T-helper 1 cell treated with Interleukin-12 subunit alpha and Interleukin-12 subunit beta and Interleukin-4 antibody, amounts not matched to agents 30 ng/mL and 1 ng/mL, for 36 hours (primary cell): ENCODE measurements around the gene RALGDS. TPM values are rescaled to one million over a fixed set of nuclear protein-coding genes. Genes with fewer than 3 reads are reported as not detected.
"Not testable (repeated sequence)": the region's sequence is repeated elsewhere in the genome, so short reads cannot be mapped to it uniquely, and the experiment has no call there.

Experiments used
- intact Hi-C: fragments of 100-400 bp; cut with micrococcal nuclease; formaldehyde crosslinking; loops from one replicate; pipeline ENCODE4 v1.15.1; 2024
- total RNA-seq: library from RNA; stranded (reverse); gene quantifications from 2 replicates; pipeline ENCODE4 v1.2.3, GENCODE V29; 2022

Gene RALGDS
- total RNA-seq, 1 donor from 2014 or later = 128 TPM

DNA sequence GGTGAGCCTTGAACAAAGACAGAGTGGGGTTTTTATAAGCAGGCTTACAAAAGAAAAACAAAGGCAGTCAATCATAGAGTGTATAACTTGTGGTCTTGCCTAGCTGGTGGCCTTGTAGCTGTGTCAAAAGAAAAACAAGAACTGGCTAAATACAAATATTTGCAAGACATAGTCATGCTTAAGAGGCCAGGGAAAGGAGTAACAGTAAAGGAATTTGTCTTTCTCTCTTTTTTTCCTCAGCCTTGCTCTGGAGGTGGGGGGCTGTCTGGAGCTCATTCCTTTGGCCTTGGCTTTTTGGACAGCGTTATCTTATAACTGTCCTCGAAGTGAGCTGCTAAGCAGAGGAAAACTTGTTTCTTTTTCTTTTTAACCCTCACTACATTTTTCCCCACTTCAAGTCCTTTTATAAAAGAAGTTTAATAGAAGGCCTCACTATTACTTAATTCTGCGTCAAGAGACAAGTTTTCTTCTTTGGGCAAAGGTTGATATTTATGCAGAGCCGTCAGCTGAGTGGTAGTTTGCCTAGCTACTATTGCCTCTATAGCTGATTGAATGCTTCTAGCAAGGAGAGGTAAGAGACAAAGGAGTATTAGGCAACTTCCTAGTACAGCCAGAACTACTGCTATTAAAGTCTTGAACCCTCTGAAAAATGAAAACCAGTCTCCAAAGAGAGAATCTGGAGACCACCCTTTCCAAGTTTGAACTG, 45.0 kb downstream of the RALGDS start:
- intact Hi-C loops = no loop called here

DNA sequence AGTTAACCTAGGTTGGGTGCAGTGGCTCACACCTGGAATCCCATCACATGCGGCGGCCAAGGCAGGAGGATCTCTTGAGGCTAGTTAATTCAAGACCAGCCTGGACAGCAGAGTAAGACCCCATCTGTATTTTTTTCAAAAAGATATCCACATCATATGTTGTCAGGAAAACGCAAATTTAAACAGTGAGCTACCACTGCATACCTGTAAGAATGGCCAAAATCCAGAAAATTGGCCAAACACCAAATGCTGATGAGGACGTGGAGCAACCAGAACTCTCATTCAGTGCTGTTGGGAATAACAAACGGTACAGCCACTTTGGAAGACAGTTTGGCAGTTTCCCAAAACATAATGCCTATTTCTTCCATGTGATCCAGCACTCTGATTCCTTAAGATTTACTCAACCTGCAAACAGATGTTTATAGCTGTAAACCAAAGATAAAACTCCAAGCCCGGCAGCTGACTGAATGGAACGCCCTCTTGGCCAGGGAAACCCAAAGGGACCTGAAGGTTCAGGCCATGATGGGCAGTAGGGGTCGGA, 46.9 kb downstream of the RALGDS start:
- intact Hi-C loops = no loop called here

DNA sequence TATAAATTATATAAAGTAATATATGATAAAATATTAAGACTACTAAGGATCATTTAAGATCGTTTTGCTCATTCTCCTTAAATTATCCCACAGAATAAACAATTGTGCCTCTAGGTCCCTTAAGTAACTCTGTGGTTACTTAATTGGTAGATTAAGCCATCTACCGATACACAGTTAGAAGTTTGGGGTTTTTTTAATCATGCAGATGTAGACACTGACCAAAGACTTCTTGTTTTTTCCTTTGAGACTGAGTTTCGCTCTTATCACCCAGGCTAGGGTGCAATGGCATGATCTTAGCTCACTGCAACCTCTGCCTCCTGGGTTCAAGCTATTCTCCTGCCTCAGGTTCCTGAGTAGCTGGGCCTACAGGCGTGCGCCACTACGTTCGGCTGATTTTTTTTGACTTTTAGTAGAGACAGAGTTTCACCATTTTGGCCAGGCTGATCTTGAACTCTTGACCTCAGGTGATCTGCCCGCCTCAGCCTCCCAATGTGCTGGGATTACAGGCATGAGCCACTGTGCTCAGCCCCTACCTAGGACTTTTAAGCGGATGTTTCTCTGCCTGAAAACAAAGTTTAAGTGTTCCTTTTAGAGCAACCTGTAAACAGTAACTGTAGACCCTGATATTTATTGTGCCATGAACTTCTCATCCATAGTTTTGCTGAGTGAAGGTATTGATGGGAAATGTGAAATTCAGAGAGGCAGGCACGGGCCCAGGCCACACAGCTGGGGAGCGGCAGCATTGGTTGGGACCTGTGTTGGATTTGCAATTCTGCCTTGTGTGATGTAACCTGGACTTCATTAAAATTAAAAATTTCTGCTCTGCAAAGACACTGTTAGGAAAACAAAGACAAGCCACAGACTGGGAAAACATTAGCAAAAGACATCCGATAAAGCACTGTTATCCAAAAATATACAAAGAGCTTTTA, 47.7 kb downstream of the RALGDS start:
- intact Hi-C loops = no loop called here

DNA sequence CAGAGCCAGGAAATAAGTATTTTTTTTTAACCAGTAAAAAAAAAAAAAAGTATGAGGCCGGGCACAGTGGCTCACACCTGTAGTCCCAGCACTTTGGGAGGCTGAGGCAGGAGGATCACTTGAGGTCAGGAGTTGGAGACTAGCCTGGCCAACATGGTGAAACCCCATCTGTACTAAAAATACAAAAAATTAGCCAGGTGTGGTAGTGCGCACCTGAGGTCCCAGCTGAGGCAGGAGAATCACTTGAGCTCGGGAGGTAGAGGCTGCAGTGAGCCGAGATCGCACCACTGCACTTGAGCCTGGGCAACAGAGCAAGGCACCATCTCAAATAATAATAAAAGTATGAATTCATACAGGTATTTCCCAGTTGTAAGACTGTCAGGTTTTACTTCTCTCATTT, 48.8 kb downstream of the RALGDS start:
- intact Hi-C loops = not testable (repeated sequence)

DNA sequence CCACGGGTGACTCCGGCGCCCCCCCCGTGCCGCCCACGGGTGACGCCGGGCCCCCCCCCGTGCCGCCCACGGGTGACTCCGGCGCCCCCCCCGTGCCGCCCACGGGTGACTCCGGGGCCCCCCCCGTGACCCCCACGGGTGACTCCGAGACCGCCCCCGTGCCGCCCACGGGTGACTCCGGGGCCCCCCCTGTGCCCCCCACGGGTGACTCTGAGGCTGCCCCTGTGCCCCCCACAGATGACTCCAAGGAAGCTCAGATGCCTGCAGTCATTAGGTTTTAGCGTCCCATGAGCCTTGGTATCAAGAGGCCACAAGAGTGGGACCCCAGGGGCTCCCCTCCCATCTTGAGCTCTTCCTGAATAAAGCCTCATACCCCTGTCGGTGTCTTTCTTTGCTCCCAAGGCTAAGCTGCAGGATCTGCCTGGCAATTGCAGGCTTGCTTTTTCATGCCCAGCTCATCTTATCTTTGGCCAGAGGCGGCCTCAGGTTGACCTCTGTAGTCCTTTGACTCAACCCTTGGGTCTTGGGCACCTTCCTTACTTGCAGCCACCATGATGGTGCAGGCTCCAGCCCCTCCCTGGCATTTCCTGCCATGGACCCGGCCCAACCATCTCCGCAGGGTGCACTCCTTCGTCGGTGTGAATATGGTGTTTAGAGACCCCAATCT, 49.4 kb downstream of the RALGDS start:
- intact Hi-C loops = no loop called here

DNA sequence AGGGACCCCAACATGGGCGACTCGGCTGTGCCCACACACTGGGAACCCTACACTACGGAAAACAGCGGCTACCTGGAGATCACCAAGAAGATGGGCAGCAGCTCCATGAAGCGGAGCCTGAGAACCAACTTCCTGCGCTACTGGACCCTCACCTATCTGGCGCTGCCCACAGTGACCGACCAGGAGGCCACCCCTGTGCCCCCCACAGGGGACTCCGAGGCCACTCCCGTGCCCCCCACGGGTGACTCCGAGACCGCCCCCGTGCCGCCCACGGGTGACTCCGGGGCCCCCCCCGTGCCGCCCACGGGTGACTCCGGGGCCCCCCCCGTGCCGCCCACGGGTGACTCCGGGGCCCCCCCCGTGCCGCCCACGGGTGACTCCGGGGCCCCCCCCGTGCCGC, 50.1 kb downstream of the RALGDS start:
- intact Hi-C loops = not testable (repeated sequence)

DNA sequence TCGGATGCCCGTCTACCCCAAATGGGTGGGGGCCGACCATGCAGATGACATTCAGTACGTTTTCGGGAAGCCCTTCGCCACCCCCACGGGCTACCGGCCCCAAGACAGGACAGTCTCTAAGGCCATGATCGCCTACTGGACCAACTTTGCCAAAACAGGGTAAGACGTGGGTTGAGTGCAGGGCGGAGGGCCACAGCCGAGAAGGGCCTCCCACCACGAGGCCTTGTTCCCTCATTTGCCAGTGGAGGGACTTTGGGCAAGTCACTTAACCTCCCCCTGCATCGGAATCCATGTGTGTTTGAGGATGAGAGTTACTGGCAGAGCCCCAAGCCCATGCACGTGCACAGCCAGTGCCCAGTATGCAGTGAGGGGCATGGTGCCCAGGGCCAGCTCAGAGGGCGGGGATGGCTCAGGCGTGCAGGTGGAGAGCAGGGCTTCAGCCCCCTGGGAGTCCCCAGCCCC, 50.5 kb downstream of the RALGDS start:
- intact Hi-C loops = not testable (repeated sequence)

DNA sequence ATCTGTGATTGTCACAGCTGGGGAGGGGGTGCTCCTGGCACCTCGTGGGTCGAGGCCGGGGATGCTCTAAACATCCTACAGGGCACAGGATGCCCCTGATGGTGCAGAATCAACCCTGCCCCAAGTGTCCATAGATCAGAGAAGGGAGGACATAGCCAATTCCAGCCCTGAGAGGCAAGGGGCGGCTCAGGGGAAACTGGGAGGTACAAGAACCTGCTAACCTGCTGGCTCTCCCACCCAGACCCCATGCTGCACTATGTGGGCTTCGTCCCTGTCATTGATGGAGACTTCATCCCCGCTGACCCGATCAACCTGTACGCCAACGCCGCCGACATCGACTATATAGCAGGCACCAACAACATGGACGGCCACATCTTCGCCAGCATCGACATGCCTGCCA, 52.6 kb downstream of the RALGDS start:
- intact Hi-C loops = not testable (repeated sequence)

DNA sequence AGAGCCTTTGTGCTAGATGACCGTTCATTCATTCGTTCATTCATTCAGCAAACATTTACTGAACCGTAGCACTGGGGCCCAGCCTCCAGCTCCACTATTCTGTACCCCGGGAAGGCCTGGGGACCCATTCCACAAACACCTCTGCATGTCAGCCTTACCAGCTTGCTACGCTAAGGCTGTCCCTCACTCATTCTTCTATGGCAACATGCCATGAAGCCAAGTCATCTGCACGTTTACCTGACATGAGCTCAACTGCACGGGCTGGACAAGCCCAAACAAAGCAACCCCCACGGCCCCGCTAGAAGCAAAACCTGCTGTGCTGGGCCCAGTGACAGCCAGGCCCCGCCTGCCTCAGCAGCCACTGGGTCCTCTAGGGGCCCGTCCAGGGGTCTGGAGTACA, 53.2 kb downstream of the RALGDS start:
- intact Hi-C loops = no loop called here

DNA sequence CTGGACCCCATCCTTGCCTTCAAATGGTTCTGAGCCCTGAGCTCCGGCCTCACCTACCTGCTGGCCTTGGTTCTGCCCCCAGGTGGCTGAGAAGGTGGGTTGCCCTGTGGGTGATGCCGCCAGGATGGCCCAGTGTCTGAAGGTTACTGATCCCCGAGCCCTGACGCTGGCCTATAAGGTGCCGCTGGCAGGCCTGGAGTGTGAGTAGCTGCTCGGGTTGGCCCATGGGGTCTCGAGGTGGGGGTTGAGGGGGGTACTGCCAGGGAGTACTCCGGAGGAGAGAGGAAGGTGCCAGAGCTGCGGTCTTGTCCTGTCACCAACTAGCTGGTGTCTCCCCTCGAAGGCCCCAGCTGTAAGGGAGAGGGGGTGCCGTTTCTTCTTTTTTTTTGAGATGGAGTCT, 54.0 kb downstream of the RALGDS start:
- intact Hi-C loops = no loop called here

DNA sequence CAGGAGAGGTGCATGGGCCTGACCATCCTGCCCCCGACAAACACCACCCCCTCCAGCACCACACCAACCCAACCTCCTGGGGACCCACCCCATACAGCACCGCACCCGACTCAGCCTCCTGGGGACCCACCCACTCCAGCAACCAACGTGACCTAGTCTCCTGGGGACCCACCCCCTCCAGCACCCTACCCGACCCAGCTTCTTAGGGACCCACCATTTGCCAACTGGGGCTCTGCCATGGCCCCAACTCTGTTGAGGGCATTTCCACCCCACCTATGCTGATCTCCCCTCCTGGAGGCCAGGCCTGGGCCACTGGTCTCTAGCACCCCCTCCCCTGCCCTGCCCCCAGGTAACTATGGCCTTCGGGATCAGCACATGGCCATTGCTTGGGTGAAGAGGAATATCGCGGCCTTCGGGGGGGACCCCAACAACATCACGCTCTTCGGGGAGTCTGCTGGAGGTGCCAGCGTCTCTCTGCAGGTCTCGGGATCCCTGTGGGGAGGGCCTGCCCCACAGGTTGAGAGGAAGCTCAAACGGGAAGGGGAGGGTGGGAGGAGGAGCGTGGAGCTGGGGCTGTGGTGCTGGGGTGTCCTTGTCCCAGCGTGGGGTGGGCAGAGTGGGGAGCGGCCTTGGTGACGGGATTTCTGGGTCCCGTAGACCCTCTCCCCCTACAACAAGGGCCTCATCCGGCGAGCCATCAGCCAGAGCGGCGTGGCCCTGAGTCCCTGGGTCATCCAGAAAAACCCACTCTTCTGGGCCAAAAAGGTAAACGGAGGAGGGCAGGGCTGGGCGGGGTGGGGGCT, 54.7 kb downstream of the RALGDS start:
- intact Hi-C loops = no loop called here

DNA sequence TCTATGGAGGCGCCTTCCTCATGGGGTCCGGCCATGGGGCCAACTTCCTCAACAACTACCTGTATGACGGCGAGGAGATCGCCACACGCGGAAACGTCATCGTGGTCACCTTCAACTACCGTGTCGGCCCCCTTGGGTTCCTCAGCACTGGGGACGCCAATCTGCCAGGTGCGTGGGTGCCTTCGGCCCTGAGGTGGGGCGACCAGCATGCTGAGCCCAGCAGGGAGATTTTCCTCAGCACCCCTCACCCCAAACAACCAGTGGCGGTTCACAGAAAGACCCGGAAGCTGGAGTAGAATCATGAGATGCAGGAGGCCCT, 56.0 kb downstream of the RALGDS start:
- intact Hi-C loops = no loop called here

DNA sequence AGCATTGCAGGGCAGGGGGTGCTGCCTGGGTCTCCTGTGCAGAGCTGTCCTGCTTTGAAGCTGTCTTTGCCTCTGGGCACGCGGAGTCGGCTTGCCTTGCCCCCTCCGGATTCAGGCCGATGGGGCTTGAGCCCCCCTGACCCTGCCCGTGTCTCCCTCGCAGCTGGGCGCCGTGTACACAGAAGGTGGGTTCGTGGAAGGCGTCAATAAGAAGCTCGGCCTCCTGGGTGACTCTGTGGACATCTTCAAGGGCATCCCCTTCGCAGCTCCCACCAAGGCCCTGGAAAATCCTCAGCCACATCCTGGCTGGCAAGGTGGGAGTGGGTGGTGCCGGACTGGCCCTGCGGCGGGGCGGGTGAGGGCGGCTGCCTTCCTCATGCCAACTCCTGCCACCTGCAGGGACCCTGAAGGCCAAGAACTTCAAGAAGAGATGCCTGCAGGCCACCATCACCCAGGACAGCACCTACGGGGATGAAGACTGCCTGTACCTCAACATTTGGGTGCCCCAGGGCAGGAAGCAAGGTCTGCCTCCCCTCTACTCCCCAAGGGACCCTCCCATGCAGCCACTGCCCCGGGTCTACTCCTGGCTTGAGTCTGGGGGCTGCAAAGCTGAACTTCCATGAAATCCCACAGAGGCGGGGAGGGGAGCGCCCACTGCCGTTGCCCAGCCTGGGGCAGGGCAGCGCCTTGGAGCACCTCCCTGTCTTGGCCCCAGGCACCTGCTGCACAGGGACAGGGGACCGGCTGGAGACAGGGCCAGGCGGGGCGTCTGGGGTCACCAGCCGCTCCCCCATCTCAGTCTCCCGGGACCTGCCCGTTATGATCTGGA, 56.6 kb downstream of the RALGDS start:
- intact Hi-C loops = no loop called here

DNA sequence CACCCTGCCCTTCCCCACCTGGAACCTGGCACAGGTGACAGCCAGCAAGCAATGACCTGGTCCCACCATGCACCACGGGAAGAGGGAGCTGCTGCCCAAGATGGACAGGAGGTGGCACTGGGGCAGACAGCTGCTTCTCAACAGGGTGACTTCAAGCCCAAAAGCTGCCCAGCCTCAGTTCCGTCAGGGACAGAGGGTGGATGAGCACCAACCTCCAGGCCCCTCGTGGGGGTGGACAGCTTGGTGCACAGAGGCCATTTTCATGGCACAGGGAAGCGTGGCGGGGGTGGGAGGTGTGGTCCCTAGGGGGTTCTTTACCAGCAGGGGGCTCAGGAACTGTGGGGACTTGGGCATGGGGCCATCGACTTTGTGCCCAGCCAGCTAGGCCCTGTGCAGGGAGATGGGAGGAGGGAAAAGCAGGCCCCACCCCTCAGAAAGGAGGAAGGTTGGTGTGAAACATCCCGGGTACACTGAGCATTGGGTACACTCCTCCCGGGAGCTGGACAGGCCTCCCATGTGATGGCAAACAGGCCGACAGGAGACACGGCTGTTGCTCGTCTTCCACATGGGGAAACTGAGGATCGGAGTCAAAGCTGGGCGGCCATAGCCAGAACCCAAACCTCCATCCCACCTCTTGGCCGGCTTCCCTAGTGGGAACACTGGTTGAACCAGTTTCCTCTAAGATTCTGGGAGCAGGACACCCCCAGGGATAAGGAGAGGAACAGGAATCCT, 57.4 kb downstream of the RALGDS start:
- intact Hi-C loops = no loop called here

DNA sequence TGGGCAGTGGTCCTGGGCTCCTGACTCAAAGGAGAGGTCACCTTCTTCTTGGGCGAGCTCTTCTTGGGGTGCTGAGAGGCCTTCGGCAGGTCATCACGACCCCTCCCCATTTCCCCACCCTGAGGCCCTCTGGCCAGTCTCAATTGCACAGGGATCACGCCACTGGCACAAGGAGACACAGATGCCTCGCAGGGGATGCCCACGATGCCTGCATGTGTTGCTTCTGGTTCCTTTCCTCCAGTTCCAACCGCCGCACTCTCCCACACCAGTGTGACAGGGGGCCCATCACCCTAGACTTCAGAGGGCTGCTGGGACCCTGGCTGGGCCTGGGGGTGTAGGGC, 57.9 kb downstream of the RALGDS start:
- intact Hi-C loops = no loop called here

DNA sequence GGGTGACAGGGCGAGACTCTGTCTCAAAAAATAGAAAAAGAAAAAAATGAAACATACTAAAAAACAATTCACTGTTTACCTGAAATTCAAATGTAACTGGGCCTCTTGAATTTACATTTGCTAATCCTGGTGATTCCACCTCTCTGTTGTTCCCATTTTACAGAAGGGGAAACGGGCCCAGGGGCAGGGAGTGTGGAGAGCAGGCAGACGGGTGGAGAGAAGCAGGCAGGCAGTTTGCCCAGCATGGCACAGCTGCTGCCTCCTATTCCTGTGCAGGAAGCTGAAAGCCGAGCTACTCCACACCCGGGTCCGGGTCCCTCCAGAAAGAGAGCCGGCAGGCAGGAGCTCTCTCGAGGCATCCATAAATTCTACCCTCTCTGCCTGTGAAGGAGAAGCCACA, 58.5 kb downstream of the RALGDS start:
- intact Hi-C loops = not testable (repeated sequence)

DNA sequence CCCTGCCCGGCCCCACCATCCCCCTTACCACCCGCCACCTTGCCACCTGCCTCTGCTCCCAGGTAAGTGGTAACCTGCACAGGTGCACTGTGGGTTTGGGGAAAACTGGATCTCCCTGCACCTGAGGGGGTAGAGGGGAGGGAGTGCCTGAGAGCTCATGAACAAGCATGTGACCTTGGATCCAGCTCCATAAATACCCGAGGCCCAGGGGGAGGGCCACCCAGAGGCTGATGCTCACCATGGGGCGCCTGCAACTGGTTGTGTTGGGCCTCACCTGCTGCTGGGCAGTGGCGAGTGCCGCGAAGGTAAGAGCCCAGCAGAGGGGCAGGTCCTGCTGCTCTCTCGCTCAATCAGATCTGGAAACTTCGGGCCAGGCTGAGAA, 59.3 kb downstream of the RALGDS start, which contains the start of gene CEL:
TSS of gene CEL (plus strand) at position 218 of the 382 bp plus-strand sequence. CDS start at position 240, 22 bp downstream.
- intact Hi-C loops = not testable (repeated sequence)

DNA sequence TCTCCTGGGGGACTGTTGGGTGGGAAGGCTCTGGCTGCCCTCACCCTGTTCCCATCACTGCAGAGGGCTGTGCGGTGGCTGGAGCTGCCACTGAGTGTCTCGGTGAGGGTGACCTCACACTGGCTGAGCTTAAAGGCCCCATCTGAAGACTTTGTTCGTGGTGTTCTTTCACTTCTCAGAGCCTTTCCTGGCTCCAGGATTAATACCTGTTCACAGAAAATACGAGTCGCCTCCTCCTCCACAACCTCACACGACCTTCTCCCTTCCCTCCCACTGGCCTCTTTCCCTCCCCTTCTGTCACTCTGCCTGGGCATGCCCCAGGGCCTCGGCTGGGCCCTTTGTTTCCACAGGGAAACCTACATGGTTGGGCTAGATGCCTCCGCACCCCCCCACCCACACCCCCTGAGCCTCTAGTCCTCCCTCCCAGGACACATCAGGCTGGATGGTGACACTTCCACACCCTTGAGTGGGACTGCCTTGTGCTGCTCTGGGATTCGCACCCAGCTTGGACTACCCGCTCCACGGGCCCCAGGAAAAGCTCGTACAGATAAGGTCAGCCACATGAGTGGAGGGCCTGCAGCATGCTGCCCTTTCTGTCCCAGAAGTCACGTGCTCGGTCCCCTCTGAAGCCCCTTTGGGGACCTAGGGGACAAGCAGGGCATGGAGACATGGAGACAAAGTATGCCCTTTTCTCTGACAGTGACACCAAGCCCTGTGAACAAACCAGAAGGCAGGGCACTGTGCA, 59.8 kb downstream of the RALGDS start:
- intact Hi-C loops = not testable (repeated sequence)

DNA sequence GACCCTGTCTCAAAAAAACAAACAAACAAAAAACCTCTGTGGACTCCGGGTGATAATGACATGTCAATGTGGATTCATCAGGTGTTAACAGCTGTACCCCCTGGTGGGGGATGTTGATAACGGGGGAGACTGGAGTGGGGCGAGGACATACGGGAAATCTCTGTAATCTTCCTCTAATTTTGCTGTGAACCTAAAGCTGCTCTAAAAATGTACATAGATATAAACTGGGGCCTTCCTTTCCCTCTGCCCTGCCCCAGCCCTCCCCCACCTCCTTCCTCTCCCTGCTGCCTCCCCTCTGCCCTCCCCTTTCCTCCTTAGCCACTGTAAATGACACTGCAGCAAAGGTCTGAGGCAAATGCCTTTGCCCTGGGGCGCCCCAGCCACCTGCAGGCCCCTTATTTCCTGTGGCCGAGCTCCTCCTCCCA, 60.6 kb downstream of the RALGDS start:
- intact Hi-C loops = no loop called here
